ENCODE measurements around the gene MBNL1. TPM values are rescaled to one million over a fixed set of nuclear protein-coding genes. Genes with fewer than 3 reads are reported as not detected.

MBNL1 gene
- polyA plus RNA-seq, 1 donor from 2014 or later, result 12.7 TPM

- peaks cover 50% of the 10 kb centered on the region for H3K79me2 ChIP-seq (replicated peaks; ENCODE audit: insufficient read depth, low read length)
- no peaks in the 10 kb centered on the region for H3K9me2 ChIP-seq (ENCODE audit: insufficient read depth, low read length)
- no peaks in the 10 kb centered on the region for H3F3A ChIP-seq (ENCODE audit: insufficient read depth, low read length, poor library complexity, severe bottlenecking)
- no peaks in the 10 kb centered on the region for H3K9me3 ChIP-seq (ENCODE audit: low read length)
- H3K27ac ChIP-seq (ENCODE audit: low read length), result no peak overlapping the region
- no peak for TF ChIP-seq REST (IDR thresholded peaks at IDR 0.05; ENCODE audit: borderline replicate concordance)
- TF ChIP-seq EZH2 (IDR thresholded peaks at IDR 0.05; ENCODE audit: borderline replicate concordance, insufficient read depth, low read length, poor library complexity, severe bottlenecking), result no peak
- TF ChIP-seq TAF1 (IDR thresholded peaks at IDR 0.05; ENCODE audit: low read depth), result no peak
- TF ChIP-seq MXI1 (conservative IDR thresholded peaks at IDR 0.05; ENCODE audit: poor library complexity, severe bottlenecking), result no peak
- TF ChIP-seq SMC3 (conservative IDR thresholded peaks at IDR 0.05; ENCODE audit: poor library complexity), result no peak
- TF ChIP-seq EP300 (conservative IDR thresholded peaks at IDR 0.05; ENCODE audit: poor library complexity, severe bottlenecking), result no peak
- no peak for TF ChIP-seq CTCF (IDR thresholded peaks at IDR 0.05; ENCODE audit: poor library complexity, severe bottlenecking)
- TF ChIP-seq RAD21 (conservative IDR thresholded peaks at IDR 0.05), result no peak
- no peak for TF ChIP-seq POLR2AphosphoS5 (IDR thresholded peaks at IDR 0.05)
- H3K27me3 ChIP-seq (ENCODE audit: insufficient read depth, low read depth, low read length), result no peaks in the 10 kb centered on the region
- H3K9ac ChIP-seq (ENCODE audit: low read length), result no peak overlapping the region
- H2AFZ ChIP-seq (ENCODE audit: low read depth, low read length), result no peak overlapping the region
- no peak overlapping the region for H3K4me2 ChIP-seq (ENCODE audit: low read length)
- H4K20me1 ChIP-seq (ENCODE audit: insufficient read depth), result no peaks in the 10 kb centered on the region
- H3K4me3 ChIP-seq (ENCODE audit: low read length), result no peak overlapping the region
- no peaks in the 10 kb centered on the region for H3K36me3 ChIP-seq (ENCODE audit: insufficient read depth, low read length)
These were observed 27.7 kb downstream of the MBNL1 start for GRCh38 chr3:152296382-152296781.

- Histone ChIP-seq H3K4me2 (ENCODE audit: low read length) (no peak overlapping the region), H2AFZ (ENCODE audit: low read depth, low read length) (no peak overlapping the region), H3K9me3 (ENCODE audit: low read length) (no peaks in the 10 kb centered on the region), H3K9ac (ENCODE audit: low read length) (no peak overlapping the region), H3F3A (ENCODE audit: insufficient read depth, low read length, poor library complexity, severe bottlenecking) (no peaks in the 10 kb centered on the region), H3K27ac (ENCODE audit: low read length) (no peak overlapping the region), H3K9me2 (ENCODE audit: insufficient read depth, low read length) (no peaks in the 10 kb centered on the region), H3K4me3 (ENCODE audit: low read length) (no peak overlapping the region), H3K36me3 (ENCODE audit: insufficient read depth, low read length) (no peaks in the 10 kb centered on the region), H4K20me1 (ENCODE audit: insufficient read depth) (no peaks in the 10 kb centered on the region), H3K79me2 (replicated peaks; ENCODE audit: insufficient read depth, low read length) (peaks cover 51% of the 10 kb centered on the region), H3K27me3 (ENCODE audit: insufficient read depth, low read depth, low read length) (no peaks in the 10 kb centered on the region)
- TF ChIP-seq EP300 (conservative IDR thresholded peaks at IDR 0.05; ENCODE audit: poor library complexity, severe bottlenecking), result no peak
- TF ChIP-seq SMC3 (conservative IDR thresholded peaks at IDR 0.05; ENCODE audit: poor library complexity), result no peak
- TF ChIP-seq EZH2 (IDR thresholded peaks at IDR 0.05; ENCODE audit: borderline replicate concordance, insufficient read depth, low read length, poor library complexity, severe bottlenecking), result no peak
- no peak for TF ChIP-seq CTCF (IDR thresholded peaks at IDR 0.05; ENCODE audit: poor library complexity, severe bottlenecking)
- TF ChIP-seq REST (IDR thresholded peaks at IDR 0.05; ENCODE audit: borderline replicate concordance), result no peak
- TF ChIP-seq POLR2AphosphoS5 (IDR thresholded peaks at IDR 0.05), result no peak
- no peak for TF ChIP-seq TAF1 (IDR thresholded peaks at IDR 0.05; ENCODE audit: low read depth)
- no peak for TF ChIP-seq RAD21 (conservative IDR thresholded peaks at IDR 0.05)
- no peak for TF ChIP-seq MXI1 (conservative IDR thresholded peaks at IDR 0.05; ENCODE audit: poor library complexity, severe bottlenecking)
These were observed 28.2 kb downstream of the MBNL1 start for GRCh38 chr3:152296971-152297370.

Data from neural cell (in vitro differentiated cells).